ENCODE data around the gene TRPC1. TPM values are rescaled to one million over a fixed set of nuclear protein-coding genes. Genes with fewer than 3 reads are reported as not detected.
"Not testable (repeated sequence)": the region's sequence is repeated elsewhere in the genome, so short reads cannot be mapped to it uniquely, and the experiment has no call there.

Gene TRPC1
- total RNA-seq, 4 donors from 2014 or later, result 0.91 to 11.8 (median 1.0) TPM

- Histone ChIP-seq H3K27ac (peak overlapping the region in 1 of 4 donors; percentile 31), H3K4me3 (no peak overlapping the region), H3K36me3 (no peaks in the 10 kb centered on the region), H3K9me3 (no peaks in the 10 kb centered on the region), H3K27me3 (no peaks in the 10 kb centered on the region), H3K4me1 (no peaks in the 10 kb centered on the region)
- 85 to 91% methylated on average over 7 of the region's 7 CpGs for WGBS, 2 donors
- no peak for DNase-seq
- TF ChIP-seq POLR2A (IDR thresholded peaks at IDR 0.05) (no peak), CTCF (IDR thresholded peaks at IDR 0.05) (no peak)
- intact Hi-C loops (cut with DNase I), result no loop called here
Measured at GRCh38 chr3:142693136-142693853, 30.5 kb upstream of the TRPC1 start.

- WGBS, 2 donors, result 54 to 56% methylated on average over 1 of the region's 1 CpG
Measured at GRCh38 chr3:142694225-142694624, 29.6 kb upstream of the TRPC1 start.

GRCh38 chr3:142705198-142705597, 18.6 kb upstream of the TRPC1 start:
- no peaks in the 10 kb centered on the region for H3K27me3 ChIP-seq
- H3K36me3 ChIP-seq, result no peaks in the 10 kb centered on the region
- TF ChIP-seq CTCF (IDR thresholded peaks at IDR 0.05) (no peak), POLR2A (IDR thresholded peaks at IDR 0.05) (no peak)
- H3K9me3 ChIP-seq, result no peaks in the 10 kb centered on the region
- H3K4me3 ChIP-seq, result no peak overlapping the region
- H3K4me1 ChIP-seq, result no peaks in the 10 kb centered on the region
- intact Hi-C loops (cut with DNase I), result no loop called here
- 63 to 73% methylated on average over 2 of the region's 2 CpGs for WGBS, 2 donors
- no peak overlapping the region for H3K27ac ChIP-seq
- no peak for DNase-seq

More at GRCh38 chr3:142694225-142694624, 29.6 kb upstream of the TRPC1 start:
- Histone ChIP-seq H3K4me3 (no peak overlapping the region), H3K36me3 (no peaks in the 10 kb centered on the region), H3K27ac (peak overlapping the region in 2 of 4 donors; percentile 31), H3K9me3 (no peaks in the 10 kb centered on the region), H3K4me1 (no peaks in the 10 kb centered on the region), H3K27me3 (no peaks in the 10 kb centered on the region)
- TF ChIP-seq POLR2A (IDR thresholded peaks at IDR 0.05) (no peak), CTCF (IDR thresholded peaks at IDR 0.05) (no peak)
- no peak for DNase-seq
- intact Hi-C loops (cut with DNase I), result no loop called here

GRCh38 chr3:142706321-142707127, 17.3 kb upstream of the TRPC1 start:
- H3K27ac ChIP-seq, result no peak overlapping the region
- no peaks in the 10 kb centered on the region for H3K4me1 ChIP-seq
- intact Hi-C loops (cut with DNase I), result no loop called here
- no peaks in the 10 kb centered on the region for H3K27me3 ChIP-seq
- DNase-seq, result no peak
- no peak overlapping the region for H3K4me3 ChIP-seq
- no peak for TF ChIP-seq CTCF (IDR thresholded peaks at IDR 0.05)
- TF ChIP-seq POLR2A (IDR thresholded peaks at IDR 0.05), result no peak
- WGBS, 2 donors, result 79 to 84% methylated on average over 7 of the region's 7 CpGs
- H3K9me3 ChIP-seq, result no peaks in the 10 kb centered on the region
- no peaks in the 10 kb centered on the region for H3K36me3 ChIP-seq

GRCh38 chr3:142709207-142709606, 14.6 kb upstream of the TRPC1 start:
- intact Hi-C loops (cut with DNase I), result no loop called here
- no peak for DNase-seq
- Histone ChIP-seq H3K4me1 (no peaks in the 10 kb centered on the region), H3K27ac (no peak overlapping the region), H3K27me3 (no peaks in the 10 kb centered on the region), H3K4me3 (no peak overlapping the region), H3K36me3 (no peaks in the 10 kb centered on the region), H3K9me3 (no peaks in the 10 kb centered on the region)
- TF ChIP-seq POLR2A (IDR thresholded peaks at IDR 0.05) (no peak), CTCF (IDR thresholded peaks at IDR 0.05) (no peak)
- WGBS, 2 donors, result 100% methylated on average over 5 of the region's 5 CpGs; no CpG with 5 or more reads in 1 of the 2 donors

GRCh38 chr3:142714882-142715281, 9.0 kb upstream of the TRPC1 start:
- intact Hi-C loops (cut with DNase I); H3K4me1 ChIP-seq; H3K4me3 ChIP-seq; H3K27me3 ChIP-seq; DNase-seq; H3K36me3 ChIP-seq; H3K9me3 ChIP-seq; H3K27ac ChIP-seq: not testable (repeated sequence)
- 90 to 93% methylated on average over 1 to 2 of the region's 3 CpGs for WGBS, 2 donors

Data from esophagus squamous epithelium (tissue), 5 donors.